Activated CD8-positive, alpha-beta memory T cell treated with anti-CD3 and anti-CD28 coated beads for 4 hours (primary cell): ENCODE measurements around the gene CUL7.
"Not testable (repeated sequence)": the region's sequence is repeated elsewhere in the genome, so short reads cannot be mapped to it uniquely, and the experiment has no call there.

Experiments used
- DNase-seq, 2 donors: peaks; one replicate each; pipeline ENCODE4 v3.0.0-alpha.2; 2020; ENCODE audit warnings: low read depth in 2 of 2

The CUL7 gene

GRCh38 chr6:43014434-43014909 is 39.2 kb downstream of the CUL7 start:
- DNase-seq, result no peak

- DNase-seq, result peak; percentile 97 to 98
These were observed 39.7 kb downstream of the CUL7 start, which contains the start of the genes KLHDC3 and MEA1 for GRCh38 chr6:43013843-43014433. Gene KLHDC3 (plus strand): TSS chr6:43014249. CDS start chr6:43017193, 2,944 bp downstream. Gene MEA1 (minus strand): TSS chr6:43013946. CDS start chr6:43013813, 133 bp downstream.

DNA sequence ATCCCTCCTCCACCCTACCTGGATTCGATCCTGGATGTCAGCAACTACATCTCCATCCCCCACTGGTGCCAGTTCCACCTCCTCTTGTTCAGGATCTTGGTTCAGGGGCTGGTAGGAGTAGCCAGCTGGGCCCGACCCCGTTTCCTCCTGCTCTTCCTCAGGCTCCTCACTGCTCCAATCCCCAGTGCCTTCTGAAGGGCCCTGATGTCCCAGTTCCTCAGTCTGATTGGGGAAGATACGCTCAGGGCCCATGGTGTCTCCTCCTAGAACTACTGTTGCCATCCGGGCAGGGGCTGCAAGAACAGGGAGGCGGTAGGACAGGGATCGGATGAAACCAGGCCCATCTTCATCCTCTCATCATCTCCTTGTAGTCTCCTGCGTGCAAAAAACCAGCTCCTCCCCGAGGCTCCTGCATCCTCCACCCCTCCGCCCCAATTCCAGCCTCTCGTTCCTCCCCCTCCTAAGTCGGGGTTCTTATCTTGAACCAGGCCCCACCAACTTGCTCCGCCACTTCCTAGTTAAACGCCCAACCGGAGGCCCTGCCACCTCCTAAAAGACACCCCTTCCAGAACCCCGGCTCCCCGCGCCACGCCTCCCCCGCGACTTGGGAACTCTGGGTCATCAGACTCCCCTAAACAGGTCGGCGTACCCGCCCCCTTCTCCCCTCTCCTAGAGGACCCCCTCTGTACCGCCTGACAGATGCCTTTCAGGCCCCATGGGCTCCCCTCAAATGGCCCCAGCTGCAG is 40.4 kb downstream of the CUL7 start:
- no peak for DNase-seq

GRCh38 chr6:43012364-43012763 is 41.3 kb downstream of the CUL7 start:
- no peak for DNase-seq

DNA sequence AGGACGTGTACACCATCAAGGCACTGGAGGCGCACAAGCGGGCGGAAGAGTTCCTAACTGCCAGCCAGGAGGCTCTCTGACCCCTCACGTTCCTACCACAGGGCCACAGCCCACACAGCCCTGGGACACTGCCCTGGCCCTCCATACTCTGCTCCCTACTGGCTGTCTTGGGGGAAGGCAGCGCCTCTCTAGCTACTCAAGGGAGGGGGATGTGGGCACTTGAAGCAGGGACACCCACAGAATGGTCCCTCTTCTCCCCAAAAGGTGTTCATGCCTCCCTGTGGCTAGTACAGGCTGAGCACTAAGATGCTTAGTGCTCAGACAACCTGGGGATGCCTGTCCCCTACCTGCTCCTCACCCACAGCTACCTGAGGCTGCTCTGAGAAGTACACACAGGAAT is 42.4 kb downstream of the CUL7 start:
- no peak for DNase-seq

- DNase-seq, result no peak
These were observed 44.5 kb downstream of the CUL7 start for GRCh38 chr6:43009124-43009523.

- DNase-seq, result no peak
These were observed 46.5 kb downstream of the CUL7 start for GRCh38 chr6:43007126-43007525.

DNA sequence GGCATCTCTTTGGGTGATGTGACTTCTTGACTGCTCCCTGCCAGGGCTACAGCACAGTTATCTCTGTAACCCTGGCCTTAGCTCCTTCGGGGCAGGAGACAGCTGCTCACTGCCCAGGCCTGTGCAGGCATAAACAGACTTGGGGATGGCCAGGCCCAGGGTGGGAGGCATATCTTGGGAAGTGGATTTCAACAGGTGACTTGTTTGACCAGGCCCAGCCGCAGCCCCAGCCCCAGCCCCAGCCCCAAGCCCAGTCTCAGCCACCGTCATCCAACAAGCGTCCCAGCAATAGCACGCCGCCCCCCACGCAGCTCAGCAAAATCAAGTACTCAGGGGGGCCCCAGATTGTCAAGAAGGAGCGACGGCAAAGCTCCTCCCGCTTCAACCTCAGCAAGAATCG is 47.4 kb downstream of the CUL7 start:
- no peak for DNase-seq

DNA sequence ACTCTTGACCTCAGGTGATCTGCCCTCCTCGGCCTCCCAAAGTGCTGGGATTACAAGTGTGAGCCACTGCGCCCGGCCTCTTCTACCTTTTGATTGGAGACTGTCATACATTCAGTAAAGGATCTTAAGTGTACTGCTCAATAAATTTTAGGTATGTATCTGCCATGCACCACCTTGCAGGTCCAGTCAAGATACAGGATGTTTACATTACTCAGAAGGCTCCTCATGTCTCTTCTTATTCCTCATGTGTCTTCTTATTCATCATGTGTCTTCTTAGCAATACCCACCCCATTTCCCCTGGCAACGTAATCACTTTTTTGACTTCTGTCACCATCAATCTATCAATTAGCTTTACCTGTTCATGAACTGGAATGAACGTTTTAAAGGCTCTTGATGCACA is 47.8 kb downstream of the CUL7 start:
- no peak for DNase-seq

GRCh38 chr6:43001843-43002242 is 51.8 kb downstream of the CUL7 start:
- DNase-seq, result no peak

GRCh38 chr6:42998205-42998604 is 55.4 kb downstream of the CUL7 start:
- not testable (repeated sequence) for DNase-seq

- no peak for DNase-seq
These were observed 57.1 kb downstream of the CUL7 start for GRCh38 chr6:42996513-42996912.

GRCh38 chr6:42993445-42993844 is 60.2 kb downstream of the CUL7 start:
- DNase-seq, result no peak

- no peak for DNase-seq
These were observed 63.7 kb downstream of the CUL7 start for GRCh38 chr6:42989923-42990322.

GRCh38 chr6:42988486-42989020 is 65.1 kb downstream of the CUL7 start:
- no peak for DNase-seq
